K562 (cell line): ENCODE measurements around the gene RNU6-8.

ENCODE experiments used
- CTCF ChIP-seq, 3 experiments: IDR thresholded peaks in 2 of 3; conservative IDR thresholded peaks in 1 of 3; 2 replicates each; pipeline ENCODE4 v1.5.1; 2011 to 2012; ENCODE audit warnings: low read length in 3 of 3, mild to moderate bottlenecking in 3 of 3, control low read depth in 2 of 3, improper control_type of control experiment in 1 of 3, inconsistent platforms in 1 of 3, low read depth in 1 of 3, mixed read lengths in 1 of 3, moderate library complexity in 1 of 3; ENCODE audit not compliant: insufficient read depth in 2 of 3
- MAFG ChIP-seq: fragments of 450-650 bp; conservative IDR thresholded peaks from 2 replicates; pipeline ENCODE4 v1.6.1; 2016; ENCODE audit warnings: missing genetic modification characterization, missing compliant biosample characterization
- MED1 ChIP-seq: sonication (generic); formaldehyde crosslinking; IDR thresholded peaks from 2 replicates; pipeline ENCODE4 v1.8.1; 2023; ENCODE audit warnings: missing genetic modification reagents, borderline replicate concordance
- MYC ChIP-seq, 2 experiments: fragments of 250-450 bp in 1 of 2; sonication (Bioruptor Pico) in 1 of 2; IDR thresholded peaks; 2 replicates each; pipeline versions ENCODE4 v1.5.1 to v1.6.1; 2012 to 2021; ENCODE audit warnings: low read depth in 2 of 2, borderline replicate concordance in 1 of 2, improper control_type of control experiment in 1 of 2, low read length in 1 of 2, mild to moderate bottlenecking in 1 of 2, moderate library complexity in 1 of 2
- SIN3A ChIP-seq, 2 experiments: fragments of 150-350 bp in 1 of 2; IDR thresholded peaks; 2 replicates each; pipeline ENCODE4 v1.6.1; 2011 to 2016; ENCODE audit warnings: borderline replicate concordance in 2 of 2, low read depth in 2 of 2, low read length in 2 of 2, mild to moderate bottlenecking in 2 of 2, moderate library complexity in 2 of 2; ENCODE audit not compliant: control insufficient read depth in 1 of 2
- SIX5 ChIP-seq, 2 experiments: IDR thresholded peaks; 2 replicates each; pipeline ENCODE4 v1.6.1; 2011; ENCODE audit warnings: low read length in 2 of 2, borderline replicate concordance in 1 of 2, low read depth in 1 of 2, mild to moderate bottlenecking in 1 of 2, moderate library complexity in 1 of 2; ENCODE audit not compliant: insufficient read depth in 1 of 2
- SRSF7 ChIP-seq: fragments of 200-400 bp; formaldehyde crosslinking; optimal IDR thresholded peaks from 2 replicates; pipeline ENCODE3; 2017; ENCODE audit warnings: mild to moderate bottlenecking, low read depth, low read length
- THAP12 ChIP-seq: fragments of 250-450 bp; sonication (Bioruptor Pico); IDR thresholded peaks from 2 replicates; pipeline ENCODE4 v1.9.0; 2021; ENCODE audit warnings: mild to moderate bottlenecking, inconsistent platforms
- USF2 ChIP-seq: sonication (generic); formaldehyde crosslinking; IDR thresholded peaks from 2 replicates; pipeline ENCODE4 v1.5.0; 2020; ENCODE audit warnings: missing genetic modification reagents
- ZNF12 ChIP-seq: sonication (generic); formaldehyde crosslinking; IDR thresholded peaks from 2 replicates; pipeline ENCODE4 v1.4.0; 2020; ENCODE audit warnings: mild to moderate bottlenecking, missing genetic modification reagents
- ZNF407 ChIP-seq: fragments of 450-650 bp; IDR thresholded peaks from 2 replicates; pipeline ENCODE4 v1.6.1; 2016; ENCODE audit warnings: low read depth
- ZNF655 ChIP-seq: fragments of 250-450 bp; sonication (Bioruptor Pico); IDR thresholded peaks from 2 replicates; pipeline ENCODE4 v1.5.0; 2021

GRCh38 chr14:32249780-32250179, 46.7 kb upstream of the RNU6-8 start:
- TF ChIP-seq MYC (IDR thresholded peaks at IDR 0.05; ENCODE audit: low read depth, low read length), result no peak
- TF ChIP-seq MYC (CRISPR knock-in tag; IDR thresholded peaks at IDR 0.05; ENCODE audit: borderline replicate concordance, low read depth), result no peak
- TF ChIP-seq SIN3A (IDR thresholded peaks at IDR 0.05; ENCODE audit: borderline replicate concordance in 2 of 2, control insufficient read depth in 1 of 2, low read depth in 2 of 2, low read length in 2 of 2), result no peak
- no peak for TF ChIP-seq USF2 (CRISPR knock-in tag)
- TF ChIP-seq SRSF7, result no peak
- TF ChIP-seq ZNF655, result no peak
- no peak for TF ChIP-seq CTCF (IDR thresholded peaks at IDR 0.05 in 2 of 3, conservative IDR thresholded peaks at IDR 0.05 in 1 of 3; ENCODE audit: insufficient read depth in 2 of 3, low read depth in 1 of 3, low read length in 3 of 3)
- TF ChIP-seq ZNF407, result no peak
- no peak for TF ChIP-seq ZNF12
- TF ChIP-seq MED1, result no peak
- TF ChIP-seq SIX5 (IDR thresholded peaks at IDR 0.05; ENCODE audit: borderline replicate concordance in 1 of 2, insufficient read depth in 1 of 2, low read depth in 1 of 2, low read length in 2 of 2), result no peak
- TF ChIP-seq THAP12 (CRISPR knock-in tag), result no peak
- no peak for TF ChIP-seq MAFG (tag)
